WI38 (cell line): Measurements from ENCODE around the gene PPP3R1.

Experiments used
- H3K4me3 ChIP-seq: 2 replicates; pipeline ENCODE4 v1.5.1; 2011; ENCODE audit warnings: low read depth, mild to moderate bottlenecking, control low read depth, low read length
- CTCF ChIP-seq: IDR thresholded peaks from 2 replicates; pipeline ENCODE4 v1.5.1; 2012; ENCODE audit warnings: low read depth, mild to moderate bottlenecking, control low read depth, low read length

PPP3R1 gene

GRCh38 chr2:68250196-68250595, 2.1 kb downstream of the PPP3R1 start:
- peak overlapping the region; percentile 79 for H3K4me3 ChIP-seq
- no peak for TF ChIP-seq CTCF

- TF ChIP-seq CTCF: no peak
- no peak overlapping the region for H3K4me3 ChIP-seq
These were observed 3.5 kb downstream of the PPP3R1 start for GRCh38 chr2:68248806-68249205.

- TF ChIP-seq CTCF: no peak
- no peak overlapping the region for H3K4me3 ChIP-seq
These were observed 4.0 kb downstream of the PPP3R1 start for GRCh38 chr2:68248361-68248760.

GRCh38 chr2:68246396-68246795, 5.9 kb downstream of the PPP3R1 start:
- TF ChIP-seq CTCF: no peak
- H3K4me3 ChIP-seq: no peak overlapping the region

- no peak for TF ChIP-seq CTCF
- H3K4me3 ChIP-seq: no peak overlapping the region
These were observed 6.7 kb downstream of the PPP3R1 start for GRCh38 chr2:68245672-68246071.

- no peak for TF ChIP-seq CTCF
These were observed 7.3 kb downstream of the PPP3R1 start for GRCh38 chr2:68245066-68245465.

GRCh38 chr2:68244456-68244855, 7.9 kb downstream of the PPP3R1 start:
- no peak overlapping the region for H3K4me3 ChIP-seq

More at GRCh38 chr2:68245066-68245465, 7.3 kb downstream of the PPP3R1 start:
- H3K4me3 ChIP-seq: no peak overlapping the region

More at GRCh38 chr2:68244456-68244855, 7.9 kb downstream of the PPP3R1 start:
- TF ChIP-seq CTCF: no peak
